NCI-H2081 (cell line): Measurements from ENCODE around the gene RNF123.

Experiments
- DNase-seq, 2 experiments: peaks; one replicate each; lab custom pipeline; 2025; lab: John Stamatoyannopoulos, UW

The RNF123 gene

GRCh38 chr3:49703443-49703927 lies 14.1 kb downstream of the RNF123 start:
- DNase-seq, result peak; percentile 67 to 74

DNA sequence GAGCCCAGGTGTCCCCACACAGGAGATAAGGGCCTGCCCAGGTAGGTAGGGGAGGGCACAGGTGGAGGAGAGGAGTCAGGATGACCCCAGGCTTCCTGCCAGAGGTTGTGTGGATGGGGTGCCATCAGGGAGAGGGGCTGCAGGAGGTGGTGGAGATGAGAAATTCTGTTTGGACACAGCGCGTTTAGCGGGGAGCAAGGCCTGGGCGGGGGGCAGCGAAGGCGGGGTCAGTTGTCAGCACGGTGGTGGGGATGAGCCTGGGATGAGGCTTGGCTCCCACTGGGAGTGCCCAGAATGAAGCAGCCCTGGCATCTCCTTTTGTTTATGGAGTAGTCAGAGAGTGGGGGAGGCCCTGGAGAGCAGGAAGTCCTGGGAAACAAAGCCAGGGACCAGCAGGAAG lies 14.6 kb downstream of the RNF123 start:
- no peak for DNase-seq

DNA sequence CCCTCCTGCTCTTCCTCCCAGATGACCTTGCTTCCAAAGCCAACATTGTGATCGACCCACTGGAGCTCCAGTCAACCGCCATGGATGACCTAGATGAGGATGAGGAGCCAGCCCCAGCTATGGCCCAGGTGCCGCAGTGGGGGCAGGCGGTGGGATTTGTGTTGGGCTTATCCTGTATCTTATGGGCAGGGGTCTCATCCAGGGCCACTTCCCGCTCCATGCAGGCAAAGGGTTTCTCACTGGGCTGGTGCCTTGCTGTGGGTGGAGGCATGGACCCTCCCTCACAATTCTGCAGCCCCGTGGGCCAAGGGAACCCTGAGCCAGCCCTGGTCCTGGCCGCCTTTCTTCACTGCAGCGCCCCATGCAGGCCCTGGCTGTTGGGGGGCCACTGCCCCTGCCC lies 15.3 kb downstream of the RNF123 start:
- DNase-seq, result no peak

DNA sequence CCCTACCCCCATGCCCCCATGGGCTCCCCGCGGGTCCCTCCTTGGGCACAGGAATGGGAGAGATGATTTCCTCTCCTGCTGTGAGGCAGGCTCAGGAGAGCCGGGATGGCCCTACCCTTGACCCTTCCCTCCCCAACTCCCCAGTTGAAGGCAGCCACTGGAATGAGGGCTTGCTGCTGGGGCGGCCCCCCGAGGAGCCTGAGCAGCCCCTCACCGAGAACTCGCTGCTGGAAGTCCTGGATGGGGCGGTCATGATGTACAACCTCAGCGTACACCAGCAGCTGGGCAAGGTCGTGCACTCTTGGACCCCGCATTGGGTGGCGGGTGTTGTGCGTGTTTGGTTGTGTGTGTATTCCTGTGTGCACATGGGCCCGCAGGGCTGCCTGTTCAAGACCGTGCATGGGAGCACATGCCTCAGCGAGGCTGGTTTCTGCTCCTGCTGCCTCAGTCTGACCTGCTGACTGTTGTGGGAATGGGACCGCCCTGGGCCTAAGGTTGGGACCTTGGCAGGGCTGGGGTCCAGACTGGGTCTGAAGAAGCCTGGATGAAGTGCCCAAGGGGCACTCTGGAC lies 16.1 kb downstream of the RNF123 start:
- no peak for DNase-seq

DNA sequence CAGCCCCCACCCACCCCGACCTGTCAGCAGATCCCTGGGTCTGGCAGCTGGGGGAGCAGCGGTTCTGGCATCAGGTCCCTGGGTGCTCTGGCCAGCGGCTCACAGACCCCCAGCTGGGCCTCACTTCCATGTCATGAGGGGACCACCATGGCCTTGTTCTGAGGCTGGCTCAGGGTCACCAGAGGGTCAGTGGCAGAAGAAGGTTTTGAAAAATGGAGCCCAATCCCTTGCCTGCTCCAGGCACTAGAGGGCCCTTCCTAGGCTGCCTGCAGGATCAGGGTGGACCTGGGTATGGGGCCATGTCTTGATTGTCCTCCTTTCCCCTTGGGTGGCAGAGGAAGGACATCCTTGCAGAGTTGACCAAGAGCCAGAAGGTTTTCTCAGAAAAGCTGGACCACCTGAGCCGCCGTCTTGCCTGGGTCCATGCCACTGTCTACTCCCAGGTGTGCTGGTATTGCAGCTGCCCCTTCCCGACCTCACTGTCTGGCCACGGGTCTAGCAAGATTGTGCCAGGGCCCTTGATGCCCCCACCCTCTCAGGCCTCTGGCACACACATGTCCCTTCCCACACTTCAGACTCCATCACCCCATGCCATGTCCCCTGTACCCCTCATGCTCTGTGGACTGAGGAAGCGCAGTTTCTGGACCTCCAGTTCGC lies 17.2 kb downstream of the RNF123 start:
- no peak for DNase-seq

- DNase-seq, result no peak
Measured at GRCh38 chr3:49707113-49707480, 17.7 kb downstream of the RNF123 start.

DNA sequence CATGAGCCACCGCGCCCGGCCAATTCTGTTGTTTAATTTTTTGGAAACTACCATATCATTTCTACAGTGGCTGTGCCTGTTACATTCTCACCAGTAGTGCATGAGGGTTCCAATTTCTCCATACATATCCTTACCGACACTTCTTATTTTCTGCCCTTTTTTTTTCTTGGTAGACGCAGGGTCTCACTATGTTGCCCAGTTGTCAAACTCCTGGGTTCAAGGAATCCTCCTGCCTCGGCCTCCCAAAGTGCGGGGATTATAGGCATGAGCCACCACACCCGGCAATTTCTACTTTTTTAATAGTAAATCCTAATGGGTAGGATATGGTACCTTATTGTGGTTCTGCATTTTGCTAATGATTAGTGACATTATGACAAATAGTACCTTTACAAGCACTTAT lies 20.5 kb downstream of the RNF123 start:
- no peak for DNase-seq

GRCh38 chr3:49711489-49711888 lies 22.1 kb downstream of the RNF123 start:
- no peak for DNase-seq

DNA sequence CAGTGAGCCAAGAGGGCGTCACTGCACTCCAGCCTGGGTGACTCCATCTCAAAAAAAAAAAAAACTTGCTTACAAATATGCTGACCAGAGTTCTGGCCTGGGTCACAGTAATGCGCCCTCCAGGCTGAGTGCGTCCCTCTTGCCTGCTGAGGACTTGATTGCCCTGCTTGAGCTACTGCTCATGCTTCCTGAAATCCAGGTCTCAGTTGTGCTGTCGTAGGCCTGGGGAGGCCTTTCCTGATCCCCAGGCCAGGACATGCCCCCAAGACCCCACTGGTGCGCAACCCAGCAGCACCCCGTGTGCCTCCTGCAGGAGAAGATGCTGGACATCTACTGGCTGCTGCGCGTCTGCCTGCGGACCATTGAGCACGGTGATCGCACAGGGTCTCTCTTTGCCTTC lies 22.8 kb downstream of the RNF123 start:
- no peak for DNase-seq

DNA sequence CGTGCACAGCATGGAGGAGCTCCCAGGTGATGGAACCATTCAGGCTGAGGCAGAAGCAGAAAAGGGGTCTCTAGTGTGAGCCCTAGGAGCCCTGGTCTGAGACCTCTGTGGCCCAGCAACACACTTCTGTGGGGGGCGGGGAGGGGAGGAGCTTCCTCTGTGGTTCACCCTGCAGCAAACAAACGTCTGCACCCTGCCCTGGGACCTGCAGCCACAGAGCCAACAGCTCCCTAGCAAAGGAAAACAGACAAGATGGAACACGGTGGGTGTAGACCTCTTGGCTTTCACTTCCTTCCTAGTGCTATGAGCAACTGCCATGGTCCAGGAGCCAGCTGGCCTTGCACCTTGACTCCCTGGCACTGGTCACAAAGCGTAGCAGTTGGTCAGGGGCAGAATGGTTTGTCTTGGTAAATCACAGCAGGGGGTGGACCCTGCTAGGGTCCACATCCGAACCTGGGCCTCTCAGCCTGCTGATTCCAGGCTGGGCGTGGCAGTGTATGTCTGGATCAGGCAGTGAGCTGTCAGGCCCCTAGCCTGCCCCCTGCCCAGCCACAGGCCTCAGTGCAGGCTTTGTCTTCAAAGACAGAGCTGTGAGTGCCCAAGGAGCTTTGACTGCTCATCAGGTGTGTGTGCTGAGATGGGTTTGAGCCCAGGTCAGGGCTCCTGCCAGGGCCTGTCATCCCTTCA lies 23.4 kb downstream of the RNF123 start:
- no peak for DNase-seq

GRCh38 chr3:49713336-49714105 lies 24.2 kb downstream of the RNF123 start:
- DNase-seq, result no peak

GRCh38 chr3:49714728-49715550 lies 25.6 kb downstream of the RNF123 start:
- DNase-seq, result no peak

GRCh38 chr3:49715611-49716121 lies 26.3 kb downstream of the RNF123 start:
- DNase-seq, result no peak

DNA sequence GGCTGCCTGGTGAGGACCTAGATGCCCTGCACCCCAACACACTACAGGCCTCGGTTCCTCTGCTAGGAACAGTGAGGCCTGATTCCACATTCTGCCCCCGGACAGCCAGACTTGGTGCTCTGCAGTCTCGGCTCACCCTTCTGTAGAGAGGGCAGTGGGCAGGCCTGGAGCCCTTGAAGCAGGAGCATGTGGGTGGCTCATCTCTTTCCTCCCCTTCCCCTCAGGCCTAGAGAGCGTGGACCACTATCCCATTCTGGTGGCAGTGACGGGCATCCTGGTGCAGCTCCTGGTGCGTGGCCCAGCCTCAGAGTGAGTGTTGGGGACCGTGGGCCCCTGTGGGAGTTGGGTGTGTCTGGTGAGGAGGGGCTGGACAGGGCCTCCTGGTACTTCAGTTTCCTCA lies 26.8 kb downstream of the RNF123 start:
- no peak for DNase-seq

DNA sequence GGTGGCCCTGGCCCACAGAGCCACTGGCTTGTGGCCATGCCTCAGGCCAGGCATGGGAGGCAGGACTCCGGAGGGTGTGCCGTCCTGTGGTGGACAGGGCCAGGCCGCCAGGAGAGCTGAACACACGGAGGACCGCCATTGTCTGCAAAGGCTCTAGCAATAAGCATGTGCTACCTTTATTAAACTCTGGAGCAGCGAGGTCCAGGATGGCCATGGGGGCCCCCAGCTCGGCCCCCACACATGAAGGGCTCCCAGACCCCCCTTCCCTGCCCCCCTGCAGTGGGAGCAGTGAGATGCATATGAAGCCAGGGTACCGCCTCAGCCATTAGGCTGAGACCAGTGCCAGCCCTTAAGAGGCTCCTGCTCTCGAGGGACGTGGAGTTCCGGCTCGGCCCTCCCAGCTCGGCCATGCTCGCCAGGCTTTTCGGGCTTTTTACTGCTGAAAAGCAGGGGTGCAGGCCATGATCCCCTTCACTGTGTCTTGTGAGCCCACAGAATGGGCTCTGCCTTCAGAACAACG lies 27.4 kb downstream of the RNF123 start:
- DNase-seq, result no peak

GRCh38 chr3:49717211-49717958 lies 28.0 kb downstream of the RNF123 start:
- DNase-seq, result no peak

DNA sequence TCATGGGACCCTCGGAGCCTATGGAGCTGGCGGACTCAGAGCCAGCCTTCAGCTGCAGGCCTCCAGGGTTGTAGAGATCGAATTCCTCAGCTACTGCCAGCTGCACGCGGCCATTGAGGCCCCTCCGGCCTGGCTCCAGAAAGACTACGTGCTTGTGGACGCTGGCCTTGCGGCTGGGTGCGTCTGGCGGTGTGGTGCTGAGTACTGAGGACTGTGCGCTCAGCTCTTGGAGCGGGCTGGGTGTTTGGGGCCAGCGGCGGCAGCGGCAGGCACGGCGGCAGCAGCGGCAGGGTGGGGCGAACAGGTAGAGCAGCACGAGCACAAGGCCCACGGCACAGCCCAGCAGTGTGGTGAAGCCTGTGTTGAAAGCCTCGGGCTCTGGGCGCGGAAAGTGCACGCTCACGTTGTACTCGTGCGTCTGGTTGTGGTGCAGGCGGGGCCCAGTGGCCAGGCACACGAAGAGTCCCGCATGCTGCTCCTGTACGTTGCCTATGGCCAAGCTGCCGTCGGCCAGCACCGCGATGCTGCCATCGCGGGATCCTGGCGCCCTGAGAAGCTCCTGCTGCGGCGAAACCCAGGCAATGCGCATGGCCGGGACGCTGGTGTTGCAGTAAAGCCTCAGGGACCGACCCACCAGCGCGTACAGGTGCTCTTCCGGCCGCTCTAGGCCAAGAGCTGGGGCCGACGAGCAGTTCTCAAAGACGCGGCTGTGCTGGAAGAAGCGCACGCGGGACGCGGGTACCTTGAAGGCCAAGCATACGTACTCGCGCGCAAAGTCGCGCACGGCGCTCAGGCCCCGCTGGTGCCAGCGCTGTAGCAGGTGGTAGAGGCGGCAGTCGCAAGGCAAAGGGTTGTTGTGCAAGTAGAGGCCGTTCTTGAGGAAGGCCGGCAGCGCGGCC lies 28.9 kb downstream of the RNF123 start:
- no peak for DNase-seq

- DNase-seq, result no peak
Measured at GRCh38 chr3:49718858-49719213, 29.5 kb downstream of the RNF123 start.

GRCh38 chr3:49719214-49719884 lies 30.0 kb downstream of the RNF123 start, which contains the start of gene AMIGO3:
Gene AMIGO3, minus strand, starts transcription at chr3:49719684. Its CDS starts 219 bp downstream, at chr3:49719465.
- DNase-seq, result peak; percentile 90
